CMK (cell line): Measurements from ENCODE around the gene ZNF691.
"Not testable (repeated sequence)": the region's sequence is repeated elsewhere in the genome, so short reads cannot be mapped to it uniquely, and the experiment has no call there.

Source experiments
- DNase-seq: peaks from one replicate; pipeline ENCODE4 v3.0.0-alpha.2; 2010; ENCODE audit warnings: low read depth

Gene ZNF691

GRCh38 chr1:42832641-42833240 is 13.7 kb upstream of the ZNF691 start:
- DNase-seq = no peak

- no peak for DNase-seq
Measured at GRCh38 chr1:42833981-42834380, 12.4 kb upstream of the ZNF691 start.

- no peak for DNase-seq
Measured at GRCh38 chr1:42834803-42835202, 11.6 kb upstream of the ZNF691 start.

GRCh38 chr1:42835422-42835821 is 11.0 kb upstream of the ZNF691 start:
- DNase-seq = no peak

- no peak for DNase-seq
Measured at GRCh38 chr1:42837709-42838108, 8.7 kb upstream of the ZNF691 start.

GRCh38 chr1:42838482-42839190 is 7.8 kb upstream of the ZNF691 start:
- no peak for DNase-seq

GRCh38 chr1:42841010-42841409 is 5.4 kb upstream of the ZNF691 start:
- DNase-seq = no peak

- DNase-seq = no peak
Measured at GRCh38 chr1:42841440-42842147, 4.8 kb upstream of the ZNF691 start.

GRCh38 chr1:42844592-42845140 is 1.7 kb upstream of the ZNF691 start:
- no peak for DNase-seq

GRCh38 chr1:42845193-42845592 is 1.2 kb upstream of the ZNF691 start:
- DNase-seq = no peak

GRCh38 chr1:42845866-42846256 is 552 bp upstream of the ZNF691 start:
- DNase-seq = no peak

- DNase-seq = no peak
Measured at GRCh38 chr1:42847111-42847595, 740 bp downstream of the ZNF691 start.

GRCh38 chr1:42847721-42848460 is 1.5 kb downstream of the ZNF691 start:
- no peak for DNase-seq

- no peak for DNase-seq
Measured at GRCh38 chr1:42848823-42849537, 2.6 kb downstream of the ZNF691 start.

GRCh38 chr1:42849944-42850343 is 3.5 kb downstream of the ZNF691 start:
- DNase-seq = no peak

- DNase-seq = no peak
Measured at GRCh38 chr1:42851420-42851819, 5.0 kb downstream of the ZNF691 start.

GRCh38 chr1:42851960-42852607 is 5.7 kb downstream of the ZNF691 start:
- no peak for DNase-seq

- DNase-seq = no peak
Measured at GRCh38 chr1:42852608-42852980, 6.2 kb downstream of the ZNF691 start.

GRCh38 chr1:42853116-42853884 is 6.9 kb downstream of the ZNF691 start:
- DNase-seq = no peak

- DNase-seq = not testable (repeated sequence)
Measured at GRCh38 chr1:42856554-42856953, 10.1 kb downstream of the ZNF691 start.
